ENCODE data around the gene CCDC85B.

The CCDC85B gene

GRCh38 chr11:65857853-65858680 is 32.4 kb upstream of the CCDC85B start, which contains the start of gene CFL1:
TSS of gene CFL1 (minus strand) at chr11:65858180. CDS start at chr11:65858099, 81 bp downstream.
- DNase-seq (ENCODE audit: low spot score), result peak; percentile 95

- peak; percentile 84 for DNase-seq (ENCODE audit: low spot score)
These were observed 31.8 kb upstream of the CCDC85B start for GRCh38 chr11:65858681-65859087.

- peak; percentile 98 for DNase-seq (ENCODE audit: low spot score)
These were observed 31.2 kb upstream of the CCDC85B start for GRCh38 chr11:65859095-65859811.

GRCh38 chr11:65859812-65860277 is 30.6 kb upstream of the CCDC85B start:
- DNase-seq (ENCODE audit: low spot score), result no peak

GRCh38 chr11:65860278-65861164 is 30.0 kb upstream of the CCDC85B start, which contains the start of gene MUS81:
TSS of gene MUS81 (plus strand) at chr11:65860433. CDS start at chr11:65860754, 321 bp downstream.
- DNase-seq (ENCODE audit: low spot score), result peak; percentile 93

- no peak for DNase-seq (ENCODE audit: low spot score)
These were observed 29.3 kb upstream of the CCDC85B start for GRCh38 chr11:65861165-65861505.

GRCh38 chr11:65861533-65862183 is 28.8 kb upstream of the CCDC85B start:
- DNase-seq (ENCODE audit: low spot score), result no peak

- DNase-seq (ENCODE audit: low spot score), result no peak
These were observed 28.2 kb upstream of the CCDC85B start for GRCh38 chr11:65862191-65862735.

GRCh38 chr11:65862941-65863888 is 27.3 kb upstream of the CCDC85B start:
- DNase-seq (ENCODE audit: low spot score), result no peak

- no peak for DNase-seq (ENCODE audit: low spot score)
These were observed 26.4 kb upstream of the CCDC85B start for GRCh38 chr11:65863889-65864705.

- no peak for DNase-seq (ENCODE audit: low spot score)
These were observed 25.6 kb upstream of the CCDC85B start for GRCh38 chr11:65864706-65865471.

GRCh38 chr11:65865550-65866172 is 24.8 kb upstream of the CCDC85B start:
- DNase-seq (ENCODE audit: low spot score), result no peak

GRCh38 chr11:65866509-65867283 is 23.8 kb upstream of the CCDC85B start:
- DNase-seq (ENCODE audit: low spot score), result no peak

- DNase-seq (ENCODE audit: low spot score), result no peak
These were observed 23.0 kb upstream of the CCDC85B start for GRCh38 chr11:65867284-65868071.

GRCh38 chr11:65868076-65868667 is 22.3 kb upstream of the CCDC85B start:
- DNase-seq (ENCODE audit: low spot score), result no peak

- no peak for DNase-seq (ENCODE audit: low spot score)
These were observed 21.6 kb upstream of the CCDC85B start for GRCh38 chr11:65868907-65869306.

Measured in pons (tissue), 1 donor.